Measurements from ENCODE around the gene DDT. TPM values are rescaled to one million over a fixed set of nuclear protein-coding genes. Genes with fewer than 3 reads are reported as not detected.

Gene DDT
- total and polyA plus RNA-seq, 10 of the 15 experiments (the other 5 are each of a cell fraction or from before 2014, with no cell fraction given) = 25.1 to 408 (median 202) TPM

DNA sequence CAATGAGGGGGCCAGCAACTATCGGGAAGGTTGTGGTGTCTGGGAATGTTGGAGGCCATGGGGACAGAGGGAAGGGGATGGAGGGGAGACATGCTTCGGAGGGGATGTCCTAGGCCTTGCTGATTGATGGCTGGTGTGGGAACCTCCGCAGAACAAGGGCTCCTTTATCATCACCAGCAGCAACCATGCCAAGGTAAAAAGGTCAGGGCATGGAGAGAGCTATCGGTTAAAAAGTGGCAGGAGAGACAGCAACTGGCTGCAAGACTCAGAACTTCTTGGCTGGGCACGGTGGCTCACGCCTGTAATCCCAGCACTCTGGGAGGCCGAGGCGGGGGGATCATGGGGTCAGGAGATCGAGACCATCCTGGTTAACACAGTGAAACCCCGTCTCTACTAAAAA lies 28.0 kb upstream of the DDT start:
- no peaks in the 10 kb centered on the region for H3K4me1 ChIP-seq (ENCODE audit: control insufficient read depth, insufficient read depth, low read length)
- no peak for FAIRE-seq
- H3K4me2 ChIP-seq (ENCODE audit: control insufficient read depth, insufficient read depth) = no peak overlapping the region
- no peak for ATAC-seq
- TF ChIP-seq SREBF2 (IDR thresholded peaks at IDR 0.05; ENCODE audit: low read length) (no peak), ETV6 (conservative IDR thresholded peaks at IDR 0.05 in 1 of 2, IDR thresholded peaks at IDR 0.05 in 1 of 2; ENCODE audit: borderline replicate concordance in 1 of 2, low read depth in 1 of 2) (no peak), CHD2 (IDR thresholded peaks at IDR 0.05; ENCODE audit: borderline replicate concordance, low read depth, low read length) (no peak), KAT2A (conservative IDR thresholded peaks at IDR 0.05; ENCODE audit: control insufficient read depth, low read depth, low read length) (no peak), JUNB (IDR thresholded peaks at IDR 0.05) (no peak), IRF3 (IDR thresholded peaks at IDR 0.05) (no peak), FOS (IDR thresholded peaks at IDR 0.05; ENCODE audit: borderline replicate concordance, extremely low read depth, insufficient read length) (no peak), ZNF274 (IDR thresholded peaks at IDR 0.05; ENCODE audit: insufficient read depth, insufficient read length) (no peak), ZZZ3 (IDR thresholded peaks at IDR 0.05; ENCODE audit: control insufficient read depth, insufficient read length, low read depth) (no peak), MEF2A (IDR thresholded peaks at IDR 0.05; ENCODE audit: insufficient read depth, low read depth, low read length) (no peak), SMC3 (IDR thresholded peaks at IDR 0.05; ENCODE audit: borderline replicate concordance, low read length) (no peak), POU2F2 (IDR thresholded peaks at IDR 0.05; ENCODE audit: borderline replicate concordance, low read depth, low read length) (no peak), ZSCAN29 (IDR thresholded peaks at IDR 0.05) (no peak), MYC (IDR thresholded peaks at IDR 0.05; ENCODE audit: insufficient read depth, insufficient read length, insufficient replicate concordance, low read length, severe bottlenecking) (no peak), REST (IDR thresholded peaks at IDR 0.05; ENCODE audit: low read depth, low read length) (no peak), IRF5 (IDR thresholded peaks at IDR 0.05; ENCODE audit: borderline replicate concordance) (no peak), ZNF622 (IDR thresholded peaks at IDR 0.05) (no peak)
- TF ChIP-seq, protein P1, sequence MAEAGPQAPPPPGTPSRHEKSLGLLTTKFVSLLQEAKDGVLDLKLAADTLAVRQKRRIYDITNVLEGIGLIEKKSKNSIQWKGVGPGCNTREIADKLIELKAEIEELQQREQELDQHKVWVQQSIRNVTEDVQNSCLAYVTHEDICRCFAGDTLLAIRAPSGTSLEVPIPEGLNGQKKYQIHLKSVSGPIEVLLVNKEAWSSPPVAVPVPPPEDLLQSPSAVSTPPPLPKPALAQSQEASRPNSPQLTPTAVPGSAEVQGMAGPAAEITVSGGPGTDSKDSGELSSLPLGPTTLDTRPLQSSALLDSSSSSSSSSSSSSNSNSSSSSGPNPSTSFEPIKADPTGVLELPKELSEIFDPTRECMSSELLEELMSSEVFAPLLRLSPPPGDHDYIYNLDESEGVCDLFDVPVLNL (IDR thresholded peaks at IDR 0.05; ENCODE audit: low read depth, low read length) = no peak
- no peaks in the 10 kb centered on the region for H3K79me2 ChIP-seq (ENCODE audit: control insufficient read depth, insufficient read depth, low read length)
- SMC1A ChIA-PET (ENCODE audit: uncharacterized antibody, unreplicated experiment) = no interaction called here
- CTCF ChIA-PET = no interaction called here
- no peak overlapping the region for H3K9ac ChIP-seq (ENCODE audit: control insufficient read depth, insufficient read depth, low read length)
- no peak overlapping the region for H3K4me3 ChIP-seq
- no peak overlapping the region for H2AFZ ChIP-seq (ENCODE audit: control insufficient read depth, low read depth, low read length)
- WGBS (ENCODE audit: insufficient coverage, insufficient replicate concordance, low lambda C conversion rate, missing lambda C conversion rate) = 57% methylated on average over 10 of the region's 10 CpGs
- H3K36me3 ChIP-seq (ENCODE audit: control insufficient read depth in 2 of 2, insufficient read depth in 2 of 2, low read length in 1 of 2) = no peaks in the 10 kb centered on the region
- POLR2A ChIA-PET = interaction anchor here (1.8 kb wide), 1 partner anchor 10 kb away, joined by 3 read pairs; no protein-coding TSS in a partner anchor
- DNase-seq (ENCODE audit: low read depth, low spot score) = no peak
- intact Hi-C loops (cut with micrococcal nuclease; ENCODE audit: unreplicated experiment) = loop anchor here (10.0 kb wide), 1 partner anchor 57 kb away; no protein-coding TSS in a partner anchor
- no peaks in the 10 kb centered on the region for H3K27me3 ChIP-seq (replicated peaks in 1 of 2; ENCODE audit: control insufficient read depth in 2 of 2, insufficient read depth in 2 of 2, low read length in 1 of 2)
- no peaks in the 10 kb centered on the region for H3K9me3 ChIP-seq (replicated peaks; ENCODE audit: control insufficient read depth, insufficient read depth, low read length)
- RAD21 ChIA-PET (ENCODE audit: unreplicated experiment) = no interaction called here
- in situ Hi-C loops (cut with MboI) = no loop called here
- H3K27ac ChIP-seq (ENCODE audit: control insufficient read depth, insufficient read depth) = no peak overlapping the region
- no peaks in the 10 kb centered on the region for H4K20me1 ChIP-seq (ENCODE audit: control insufficient read depth, insufficient read depth)
- no TSS peak for BruUV-seq (replicated peaks)

All from GM12878 (cell line).